IMR-90 (cell line): Measurements from ENCODE around the gene INCA1.

ENCODE experiments used
- BHLHE40 ChIP-seq: fragments of 150-350 bp; IDR thresholded peaks from 2 replicates; pipeline ENCODE4 v1.6.1; 2016; ENCODE audit warnings: mild to moderate bottlenecking, low read depth, low read length
- TF ChIP-seq, protein P1 (sequence below): conservative IDR thresholded peaks from 2 replicates; pipeline ENCODE4 v1.5.1; 2012; ENCODE audit warnings: mild to moderate bottlenecking, low read depth, low read length, improper control_type of control experiment

GRCh38 chr17:4978726-4979125, 18.6 kb downstream of the INCA1 start:
- TF ChIP-seq BHLHE40: no peak
- TF ChIP-seq, protein P1, sequence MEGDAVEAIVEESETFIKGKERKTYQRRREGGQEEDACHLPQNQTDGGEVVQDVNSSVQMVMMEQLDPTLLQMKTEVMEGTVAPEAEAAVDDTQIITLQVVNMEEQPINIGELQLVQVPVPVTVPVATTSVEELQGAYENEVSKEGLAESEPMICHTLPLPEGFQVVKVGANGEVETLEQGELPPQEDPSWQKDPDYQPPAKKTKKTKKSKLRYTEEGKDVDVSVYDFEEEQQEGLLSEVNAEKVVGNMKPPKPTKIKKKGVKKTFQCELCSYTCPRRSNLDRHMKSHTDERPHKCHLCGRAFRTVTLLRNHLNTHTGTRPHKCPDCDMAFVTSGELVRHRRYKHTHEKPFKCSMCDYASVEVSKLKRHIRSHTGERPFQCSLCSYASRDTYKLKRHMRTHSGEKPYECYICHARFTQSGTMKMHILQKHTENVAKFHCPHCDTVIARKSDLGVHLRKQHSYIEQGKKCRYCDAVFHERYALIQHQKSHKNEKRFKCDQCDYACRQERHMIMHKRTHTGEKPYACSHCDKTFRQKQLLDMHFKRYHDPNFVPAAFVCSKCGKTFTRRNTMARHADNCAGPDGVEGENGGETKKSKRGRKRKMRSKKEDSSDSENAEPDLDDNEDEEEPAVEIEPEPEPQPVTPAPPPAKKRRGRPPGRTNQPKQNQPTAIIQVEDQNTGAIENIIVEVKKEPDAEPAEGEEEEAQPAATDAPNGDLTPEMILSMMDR: no peak
